ENCODE data around the gene ENTREP1. TPM values are rescaled to one million over a fixed set of nuclear protein-coding genes. Genes with fewer than 3 reads are reported as not detected.

Gene ENTREP1
- total RNA-seq, 4 donors from 2014 or later = 0.70 to 19.8 (median 3.5) TPM

DNA sequence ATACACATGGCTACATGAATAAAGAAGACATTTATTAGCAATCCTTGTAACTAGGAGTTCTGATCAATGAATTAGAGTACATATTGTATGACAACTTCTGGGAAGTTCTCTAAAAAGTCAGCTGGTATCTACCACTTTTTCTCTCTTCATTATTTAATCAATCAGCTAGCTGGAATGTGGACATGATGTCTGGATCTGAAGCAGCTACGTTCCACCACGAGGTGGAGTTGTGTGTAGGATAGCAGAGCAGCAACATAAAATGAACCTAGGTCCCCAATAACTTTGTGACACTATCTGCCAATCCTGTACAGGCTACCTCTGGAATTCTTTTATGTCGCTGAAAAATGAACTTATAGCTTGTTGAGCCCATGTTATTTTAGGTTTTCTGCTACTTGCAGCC is 32.9 kb upstream of the ENTREP1 start:
- Histone ChIP-seq H3K4me1 (no peaks in the 10 kb centered on the region), H3K27me3 (no peaks in the 10 kb centered on the region), H3K36me3 (no peaks in the 10 kb centered on the region), H3K4me3 (no peak overlapping the region), H3K9me3 (no peaks in the 10 kb centered on the region), H3K27ac (no peak overlapping the region)
- DNase-seq = no peak
- no peak for TF ChIP-seq POLR2A (IDR thresholded peaks at IDR 0.05)
- TF ChIP-seq CTCF (IDR thresholded peaks at IDR 0.05) = no peak

DNA sequence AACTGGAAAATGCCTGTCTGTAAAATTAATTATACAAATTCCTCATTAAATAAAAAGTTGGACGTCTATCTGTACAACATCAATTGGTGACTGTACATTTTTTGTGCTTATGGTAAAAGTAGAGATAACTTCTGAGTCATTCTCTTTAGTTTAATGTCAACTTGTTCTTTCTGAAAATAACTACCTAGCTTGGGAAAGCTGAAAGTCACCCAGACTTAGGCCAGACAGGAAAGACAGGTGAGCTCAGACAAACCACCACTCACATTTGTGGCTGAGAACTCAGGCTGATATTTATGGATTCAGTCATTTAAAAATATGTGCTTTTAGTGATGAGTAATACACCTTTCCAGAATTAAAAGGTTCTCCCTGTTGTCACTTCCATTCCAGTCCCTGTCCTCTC is 31.9 kb upstream of the ENTREP1 start:
- H3K4me1 ChIP-seq = no peaks in the 10 kb centered on the region
- no peak overlapping the region for H3K27ac ChIP-seq
- TF ChIP-seq POLR2A (IDR thresholded peaks at IDR 0.05) = no peak
- no peak for TF ChIP-seq CTCF (IDR thresholded peaks at IDR 0.05)
- no peaks in the 10 kb centered on the region for H3K27me3 ChIP-seq
- no peak for DNase-seq
- H3K4me3 ChIP-seq = no peak overlapping the region
- H3K36me3 ChIP-seq = no peaks in the 10 kb centered on the region
- H3K9me3 ChIP-seq = no peaks in the 10 kb centered on the region

DNA sequence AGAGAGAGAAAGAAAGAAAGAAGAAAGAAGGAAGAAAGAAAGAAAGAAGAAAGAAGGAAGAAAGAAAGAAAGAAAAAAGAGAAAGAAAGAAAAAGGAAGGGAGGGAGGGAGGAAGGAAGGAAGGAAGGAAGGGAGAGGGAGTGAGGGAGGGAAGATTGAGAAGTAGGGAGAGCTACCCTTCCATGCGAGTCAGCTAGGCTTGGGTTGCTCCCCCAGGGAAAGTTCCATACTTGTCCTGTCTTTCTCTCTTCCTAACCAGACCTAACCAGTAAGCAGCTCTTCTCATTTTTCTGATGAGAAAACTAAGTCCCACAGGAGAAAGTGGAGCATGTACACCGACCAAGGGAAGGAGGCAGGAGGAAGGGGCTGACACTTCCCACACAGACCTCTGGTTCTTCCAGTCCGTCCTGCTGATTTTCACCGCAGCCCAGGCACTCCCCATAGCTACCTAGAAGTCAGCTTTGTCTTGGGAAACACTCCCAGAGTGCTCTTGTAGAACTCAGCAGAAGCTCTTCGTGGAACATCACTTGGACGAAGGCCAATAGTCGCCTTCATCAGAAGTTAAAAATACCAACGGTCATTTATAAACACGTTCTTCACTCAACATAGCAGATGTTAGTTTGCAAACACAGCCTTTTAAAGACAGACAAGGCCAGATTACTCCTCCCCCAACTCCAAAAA is 29.0 kb upstream of the ENTREP1 start:
- no peaks in the 10 kb centered on the region for H3K9me3 ChIP-seq
- H3K27me3 ChIP-seq = no peaks in the 10 kb centered on the region
- H3K27ac ChIP-seq = no peak overlapping the region
- TF ChIP-seq CTCF (IDR thresholded peaks at IDR 0.05) (no peak), POLR2A (IDR thresholded peaks at IDR 0.05) (no peak)
- H3K4me3 ChIP-seq = no peak overlapping the region
- no peak for DNase-seq
- no peaks in the 10 kb centered on the region for H3K36me3 ChIP-seq
- no peaks in the 10 kb centered on the region for H3K4me1 ChIP-seq

GRCh38 chr9:69297300-69297980 is 27.6 kb upstream of the ENTREP1 start:
- no peak overlapping the region for H3K4me3 ChIP-seq
- no peak overlapping the region for H3K27ac ChIP-seq
- no peaks in the 10 kb centered on the region for H3K9me3 ChIP-seq
- no peaks in the 10 kb centered on the region for H3K36me3 ChIP-seq
- no peaks in the 10 kb centered on the region for H3K27me3 ChIP-seq
- no peak for DNase-seq
- no peaks in the 10 kb centered on the region for H3K4me1 ChIP-seq
- TF ChIP-seq CTCF (IDR thresholded peaks at IDR 0.05) = no peak
- no peak for TF ChIP-seq POLR2A (IDR thresholded peaks at IDR 0.05)

GRCh38 chr9:69299315-69299714 is 25.7 kb upstream of the ENTREP1 start:
- Histone ChIP-seq H3K4me3 (no peak overlapping the region), H3K27ac (no peak overlapping the region), H3K27me3 (no peaks in the 10 kb centered on the region), H3K36me3 (no peaks in the 10 kb centered on the region), H3K4me1 (no peaks in the 10 kb centered on the region), H3K9me3 (no peaks in the 10 kb centered on the region)
- TF ChIP-seq POLR2A (IDR thresholded peaks at IDR 0.05) = no peak
- TF ChIP-seq CTCF (IDR thresholded peaks at IDR 0.05) = no peak
- no peak for DNase-seq
